H1 (cell line): ENCODE measurements around the gene CORO2B. TPM values are rescaled to one million over a fixed set of nuclear protein-coding genes. Genes with fewer than 3 reads are reported as not detected.

Source experiments
- CHD1 ChIP-seq: IDR thresholded peaks from 2 replicates; pipeline ENCODE4 v1.6.1; 2012; ENCODE audit warnings: low read depth, low read length, improper control_type of control experiment
- EZH2 ChIP-seq: fragments of 200-600 bp; sonication (generic); IDR thresholded peaks from 2 replicates; pipeline ENCODE4 v1.7.1; 2012; ENCODE audit warnings: low read depth, mild to moderate bottlenecking, moderate library complexity, low read length, inconsistent platforms; ENCODE audit not compliant: severe bottlenecking
- NANOG ChIP-seq: IDR thresholded peaks from 2 replicates; pipeline ENCODE4 v1.6.1; 2011; ENCODE audit warnings: low read length, low read depth, mild to moderate bottlenecking, inconsistent platforms; ENCODE audit not compliant: insufficient read depth, poor library complexity, severe bottlenecking
- SP1 ChIP-seq: IDR thresholded peaks from 2 replicates; pipeline ENCODE4 v1.6.1; 2011; ENCODE audit warnings: low read depth, low read length
- polyA plus RNA-seq, 7 experiments: library from polyadenylated mRNA; depleted of rRNA in 3 of 7; stranded (reverse) in 5 of 7; unstranded in 2 of 7; fragments of >200 nt in 5 of 7; fragments of 200-250 nt in 2 of 7; gene quantifications; 1 replicate in 5 of 7; 2 replicates in 1 of 7; 4 replicates in 1 of 7; pipeline versions ENCODE4 v1.2.1 to v1.2.3, GENCODE V29; 2011 to 2013; ENCODE audit warnings: missing spikeins in 2 of 7, mixed read lengths in 2 of 7
- total RNA-seq: library from RNA; stranded (reverse); fragmentation: NEBNext Ultra II Directional; extraction: Animal tissue kit (Norgen Biotek cat#: 25700); gene quantifications from 2 replicates; pipeline ENCODE4 v1.2.1, GENCODE V29; 2021
- TF ChIP-seq, protein P1 (sequence below): fragments of 300-600 bp; sonication (generic); IDR thresholded peaks from 2 replicates; pipeline ENCODE4 v1.7.1; 2012; ENCODE audit warnings: low read length, moderate library complexity, mild to moderate bottlenecking, inconsistent platforms; ENCODE audit not compliant: insufficient replicate concordance
- TF ChIP-seq, protein P2 (sequence below), 3 experiments: IDR thresholded peaks; 1 replicate in 2 of 3; 2 replicates in 1 of 3; pipeline versions ENCODE4 v1.5.1 to v1.6.1; 2011; ENCODE audit warnings: low read length in 3 of 3, mild to moderate bottlenecking in 3 of 3, inconsistent platforms in 2 of 3, low read depth in 1 of 3, moderate library complexity in 1 of 3; ENCODE audit not compliant: insufficient read depth in 1 of 3; ENCODE audit errors: control extremely low read depth in 1 of 3
- TF ChIP-seq, protein P3 (sequence below): IDR thresholded peaks from 2 replicates; pipeline ENCODE4 v1.6.1; 2012; ENCODE audit warnings: inconsistent platforms

Gene CORO2B
- total and polyA plus RNA-seq, 2 of the 8 experiments (the other 6 are each of a cell fraction or from before 2014, with no cell fraction given), result 3.4 to 6.7 TPM

DNA sequence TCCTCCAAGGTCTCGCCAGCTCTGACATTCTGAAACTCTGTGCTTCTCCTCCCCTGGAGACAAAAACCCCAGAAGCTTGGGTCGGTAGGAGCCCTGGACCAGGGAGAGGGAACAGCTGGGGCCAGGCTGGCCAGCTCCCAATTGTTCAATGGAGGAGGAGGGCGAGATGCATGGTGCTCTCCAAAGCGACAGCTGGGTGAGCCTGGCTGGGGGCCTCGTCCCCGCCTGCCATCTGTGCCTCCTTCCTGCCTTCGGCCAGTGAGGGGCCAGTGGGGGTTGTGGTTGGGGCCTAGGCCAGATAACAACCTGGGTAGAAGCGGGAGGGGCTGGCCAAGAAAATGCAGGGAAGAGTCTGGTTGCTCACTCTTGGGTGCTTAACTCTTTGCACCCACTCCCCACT lies 79.4 kb downstream of the CORO2B start (continued):
- TF ChIP-seq, protein P1, sequence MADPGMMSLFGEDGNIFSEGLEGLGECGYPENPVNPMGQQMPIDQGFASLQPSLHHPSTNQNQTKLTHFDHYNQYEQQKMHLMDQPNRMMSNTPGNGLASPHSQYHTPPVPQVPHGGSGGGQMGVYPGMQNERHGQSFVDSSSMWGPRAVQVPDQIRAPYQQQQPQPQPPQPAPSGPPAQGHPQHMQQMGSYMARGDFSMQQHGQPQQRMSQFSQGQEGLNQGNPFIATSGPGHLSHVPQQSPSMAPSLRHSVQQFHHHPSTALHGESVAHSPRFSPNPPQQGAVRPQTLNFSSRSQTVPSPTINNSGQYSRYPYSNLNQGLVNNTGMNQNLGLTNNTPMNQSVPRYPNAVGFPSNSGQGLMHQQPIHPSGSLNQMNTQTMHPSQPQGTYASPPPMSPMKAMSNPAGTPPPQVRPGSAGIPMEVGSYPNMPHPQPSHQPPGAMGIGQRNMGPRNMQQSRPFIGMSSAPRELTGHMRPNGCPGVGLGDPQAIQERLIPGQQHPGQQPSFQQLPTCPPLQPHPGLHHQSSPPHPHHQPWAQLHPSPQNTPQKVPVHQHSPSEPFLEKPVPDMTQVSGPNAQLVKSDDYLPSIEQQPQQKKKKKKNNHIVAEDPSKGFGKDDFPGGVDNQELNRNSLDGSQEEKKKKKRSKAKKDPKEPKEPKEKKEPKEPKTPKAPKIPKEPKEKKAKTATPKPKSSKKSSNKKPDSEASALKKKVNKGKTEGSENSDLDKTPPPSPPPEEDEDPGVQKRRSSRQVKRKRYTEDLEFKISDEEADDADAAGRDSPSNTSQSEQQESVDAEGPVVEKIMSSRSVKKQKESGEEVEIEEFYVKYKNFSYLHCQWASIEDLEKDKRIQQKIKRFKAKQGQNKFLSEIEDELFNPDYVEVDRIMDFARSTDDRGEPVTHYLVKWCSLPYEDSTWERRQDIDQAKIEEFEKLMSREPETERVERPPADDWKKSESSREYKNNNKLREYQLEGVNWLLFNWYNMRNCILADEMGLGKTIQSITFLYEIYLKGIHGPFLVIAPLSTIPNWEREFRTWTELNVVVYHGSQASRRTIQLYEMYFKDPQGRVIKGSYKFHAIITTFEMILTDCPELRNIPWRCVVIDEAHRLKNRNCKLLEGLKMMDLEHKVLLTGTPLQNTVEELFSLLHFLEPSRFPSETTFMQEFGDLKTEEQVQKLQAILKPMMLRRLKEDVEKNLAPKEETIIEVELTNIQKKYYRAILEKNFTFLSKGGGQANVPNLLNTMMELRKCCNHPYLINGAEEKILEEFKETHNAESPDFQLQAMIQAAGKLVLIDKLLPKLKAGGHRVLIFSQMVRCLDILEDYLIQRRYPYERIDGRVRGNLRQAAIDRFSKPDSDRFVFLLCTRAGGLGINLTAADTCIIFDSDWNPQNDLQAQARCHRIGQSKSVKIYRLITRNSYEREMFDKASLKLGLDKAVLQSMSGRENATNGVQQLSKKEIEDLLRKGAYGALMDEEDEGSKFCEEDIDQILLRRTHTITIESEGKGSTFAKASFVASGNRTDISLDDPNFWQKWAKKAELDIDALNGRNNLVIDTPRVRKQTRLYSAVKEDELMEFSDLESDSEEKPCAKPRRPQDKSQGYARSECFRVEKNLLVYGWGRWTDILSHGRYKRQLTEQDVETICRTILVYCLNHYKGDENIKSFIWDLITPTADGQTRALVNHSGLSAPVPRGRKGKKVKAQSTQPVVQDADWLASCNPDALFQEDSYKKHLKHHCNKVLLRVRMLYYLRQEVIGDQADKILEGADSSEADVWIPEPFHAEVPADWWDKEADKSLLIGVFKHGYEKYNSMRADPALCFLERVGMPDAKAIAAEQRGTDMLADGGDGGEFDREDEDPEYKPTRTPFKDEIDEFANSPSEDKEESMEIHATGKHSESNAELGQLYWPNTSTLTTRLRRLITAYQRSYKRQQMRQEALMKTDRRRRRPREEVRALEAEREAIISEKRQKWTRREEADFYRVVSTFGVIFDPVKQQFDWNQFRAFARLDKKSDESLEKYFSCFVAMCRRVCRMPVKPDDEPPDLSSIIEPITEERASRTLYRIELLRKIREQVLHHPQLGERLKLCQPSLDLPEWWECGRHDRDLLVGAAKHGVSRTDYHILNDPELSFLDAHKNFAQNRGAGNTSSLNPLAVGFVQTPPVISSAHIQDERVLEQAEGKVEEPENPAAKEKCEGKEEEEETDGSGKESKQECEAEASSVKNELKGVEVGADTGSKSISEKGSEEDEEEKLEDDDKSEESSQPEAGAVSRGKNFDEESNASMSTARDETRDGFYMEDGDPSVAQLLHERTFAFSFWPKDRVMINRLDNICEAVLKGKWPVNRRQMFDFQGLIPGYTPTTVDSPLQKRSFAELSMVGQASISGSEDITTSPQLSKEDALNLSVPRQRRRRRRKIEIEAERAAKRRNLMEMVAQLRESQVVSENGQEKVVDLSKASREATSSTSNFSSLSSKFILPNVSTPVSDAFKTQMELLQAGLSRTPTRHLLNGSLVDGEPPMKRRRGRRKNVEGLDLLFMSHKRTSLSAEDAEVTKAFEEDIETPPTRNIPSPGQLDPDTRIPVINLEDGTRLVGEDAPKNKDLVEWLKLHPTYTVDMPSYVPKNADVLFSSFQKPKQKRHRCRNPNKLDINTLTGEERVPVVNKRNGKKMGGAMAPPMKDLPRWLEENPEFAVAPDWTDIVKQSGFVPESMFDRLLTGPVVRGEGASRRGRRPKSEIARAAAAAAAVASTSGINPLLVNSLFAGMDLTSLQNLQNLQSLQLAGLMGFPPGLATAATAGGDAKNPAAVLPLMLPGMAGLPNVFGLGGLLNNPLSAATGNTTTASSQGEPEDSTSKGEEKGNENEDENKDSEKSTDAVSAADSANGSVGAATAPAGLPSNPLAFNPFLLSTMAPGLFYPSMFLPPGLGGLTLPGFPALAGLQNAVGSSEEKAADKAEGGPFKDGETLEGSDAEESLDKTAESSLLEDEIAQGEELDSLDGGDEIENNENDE, result no peak
- TF ChIP-seq, protein P2, sequence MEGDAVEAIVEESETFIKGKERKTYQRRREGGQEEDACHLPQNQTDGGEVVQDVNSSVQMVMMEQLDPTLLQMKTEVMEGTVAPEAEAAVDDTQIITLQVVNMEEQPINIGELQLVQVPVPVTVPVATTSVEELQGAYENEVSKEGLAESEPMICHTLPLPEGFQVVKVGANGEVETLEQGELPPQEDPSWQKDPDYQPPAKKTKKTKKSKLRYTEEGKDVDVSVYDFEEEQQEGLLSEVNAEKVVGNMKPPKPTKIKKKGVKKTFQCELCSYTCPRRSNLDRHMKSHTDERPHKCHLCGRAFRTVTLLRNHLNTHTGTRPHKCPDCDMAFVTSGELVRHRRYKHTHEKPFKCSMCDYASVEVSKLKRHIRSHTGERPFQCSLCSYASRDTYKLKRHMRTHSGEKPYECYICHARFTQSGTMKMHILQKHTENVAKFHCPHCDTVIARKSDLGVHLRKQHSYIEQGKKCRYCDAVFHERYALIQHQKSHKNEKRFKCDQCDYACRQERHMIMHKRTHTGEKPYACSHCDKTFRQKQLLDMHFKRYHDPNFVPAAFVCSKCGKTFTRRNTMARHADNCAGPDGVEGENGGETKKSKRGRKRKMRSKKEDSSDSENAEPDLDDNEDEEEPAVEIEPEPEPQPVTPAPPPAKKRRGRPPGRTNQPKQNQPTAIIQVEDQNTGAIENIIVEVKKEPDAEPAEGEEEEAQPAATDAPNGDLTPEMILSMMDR (IDR thresholded peaks at IDR 0.05; ENCODE audit: control extremely low read depth in 1 of 3, insufficient read depth in 1 of 3, low read depth in 1 of 3, low read length in 3 of 3), result no peak
- TF ChIP-seq SP1 (no peak), EZH2 (no peak), CHD1 (no peak), NANOG (no peak)
- TF ChIP-seq, protein P3, sequence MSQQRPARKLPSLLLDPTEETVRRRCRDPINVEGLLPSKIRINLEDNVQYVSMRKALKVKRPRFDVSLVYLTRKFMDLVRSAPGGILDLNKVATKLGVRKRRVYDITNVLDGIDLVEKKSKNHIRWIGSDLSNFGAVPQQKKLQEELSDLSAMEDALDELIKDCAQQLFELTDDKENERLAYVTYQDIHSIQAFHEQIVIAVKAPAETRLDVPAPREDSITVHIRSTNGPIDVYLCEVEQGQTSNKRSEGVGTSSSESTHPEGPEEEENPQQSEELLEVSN, result no peak
